IPS-18a (cell line): ENCODE results near the gene SIPA1L3.

Source experiments
- H3K27ac ChIP-seq: one replicate; pipeline ENCODE4 v1.5.1; 2013; ENCODE audit warnings: low read length
- H3K27me3 ChIP-seq: one replicate; pipeline ENCODE4 v1.6.1; 2013; ENCODE audit warnings: mild to moderate bottlenecking, low read length; ENCODE audit not compliant: control insufficient read depth, insufficient read depth
- H3K36me3 ChIP-seq: one replicate; pipeline ENCODE4 v1.6.1; 2013; ENCODE audit warnings: low read depth, low read length; ENCODE audit not compliant: control insufficient read depth
- H3K4me1 ChIP-seq: one replicate; pipeline ENCODE4 v1.6.1; 2013; ENCODE audit warnings: low read depth, low read length; ENCODE audit not compliant: control insufficient read depth
- H3K4me3 ChIP-seq: one replicate; pipeline ENCODE4 v1.5.1; 2013; ENCODE audit warnings: low read length
- H3K9ac ChIP-seq: one replicate; pipeline ENCODE4 v1.6.1; 2013; ENCODE audit warnings: mild to moderate bottlenecking, low read length, moderate library complexity
- H3K9me3 ChIP-seq: one replicate; pipeline ENCODE4 v1.6.1; 2013; ENCODE audit warnings: low read depth, low read length; ENCODE audit not compliant: control insufficient read depth

Gene SIPA1L3

GRCh38 chr19:38072776-38073750 is 166.1 kb downstream of the SIPA1L3 start:
- no peaks in the 10 kb centered on the region for H3K36me3 ChIP-seq
- H3K4me3 ChIP-seq: no peak overlapping the region
- no peak overlapping the region for H3K9ac ChIP-seq
- H3K9me3 ChIP-seq: no peaks in the 10 kb centered on the region
- no peak overlapping the region for H3K27ac ChIP-seq
- H3K27me3 ChIP-seq: no peaks in the 10 kb centered on the region
- peaks cover 3% of the 10 kb centered on the region for H3K4me1 ChIP-seq

- no peak overlapping the region for H3K9ac ChIP-seq
- no peaks in the 10 kb centered on the region for H3K36me3 ChIP-seq
- H3K27me3 ChIP-seq: no peaks in the 10 kb centered on the region
- no peaks in the 10 kb centered on the region for H3K9me3 ChIP-seq
- no peak overlapping the region for H3K4me3 ChIP-seq
- H3K27ac ChIP-seq: no peak overlapping the region
- H3K4me1 ChIP-seq: peaks cover 3% of the 10 kb centered on the region
Observed at GRCh38 chr19:38073841-38074685, 167.1 kb downstream of the SIPA1L3 start.

DNA sequence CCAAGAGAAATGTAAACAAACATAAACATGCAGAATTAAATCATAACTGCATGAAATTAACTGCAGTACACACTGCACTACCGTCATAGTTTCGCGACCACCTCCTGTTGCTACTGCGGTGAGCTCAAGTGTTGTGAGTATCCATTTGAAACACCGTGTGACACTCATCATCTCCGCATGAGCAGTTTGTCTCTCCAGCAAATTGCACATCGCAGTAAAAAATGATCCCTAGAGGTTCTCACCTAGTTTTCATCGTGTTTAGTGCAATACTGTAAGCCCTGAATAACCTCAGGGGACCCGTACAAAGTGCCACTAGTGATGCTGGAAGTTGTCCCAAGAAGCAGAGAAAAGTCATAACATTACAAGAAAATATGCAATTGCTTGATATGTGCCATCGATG is 169.3 kb downstream of the SIPA1L3 start:
- Histone ChIP-seq H3K4me1 (peaks cover 12% of the 10 kb centered on the region), H3K36me3 (no peaks in the 10 kb centered on the region), H3K9me3 (no peaks in the 10 kb centered on the region), H3K27me3 (no peaks in the 10 kb centered on the region), H3K4me3 (no peak overlapping the region), H3K27ac (no peak overlapping the region), H3K9ac (no peak overlapping the region)

DNA sequence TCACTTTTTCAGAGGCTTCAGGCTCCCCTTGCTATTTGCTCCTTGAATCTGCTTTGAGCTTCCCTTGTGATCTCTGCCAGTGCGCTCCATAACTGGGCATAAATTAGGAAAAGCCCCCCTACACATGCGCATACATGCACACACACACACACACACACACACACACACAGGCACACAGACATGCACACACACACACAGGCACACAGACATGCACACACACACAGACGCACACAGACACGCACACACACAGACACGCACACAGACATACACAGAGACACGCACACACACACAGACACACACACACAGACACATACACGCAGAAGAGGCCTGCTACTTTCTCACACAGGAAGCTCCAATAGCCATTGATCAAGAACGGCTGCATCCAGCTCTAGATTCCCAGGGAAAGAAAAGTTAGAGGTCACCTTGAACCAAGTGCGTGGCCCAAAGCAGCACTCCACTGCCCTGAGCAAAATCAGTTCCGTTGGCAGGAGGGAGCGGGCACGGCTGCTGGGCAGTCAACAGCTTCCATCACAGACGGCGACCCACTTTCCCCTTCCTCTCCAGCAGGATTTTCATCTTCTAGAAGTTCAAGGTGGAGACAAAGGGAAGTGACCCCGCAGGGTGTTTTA is 171.4 kb downstream of the SIPA1L3 start:
- Histone ChIP-seq H3K27me3 (no peaks in the 10 kb centered on the region), H3K4me3 (no peak overlapping the region), H3K9me3 (no peaks in the 10 kb centered on the region), H3K36me3 (no peaks in the 10 kb centered on the region), H3K27ac (no peak overlapping the region), H3K9ac (no peak overlapping the region), H3K4me1 (peaks cover 12% of the 10 kb centered on the region)

GRCh38 chr19:38079926-38080380 is 172.9 kb downstream of the SIPA1L3 start:
- Histone ChIP-seq H3K9ac (no peak overlapping the region), H3K27me3 (no peaks in the 10 kb centered on the region), H3K9me3 (no peaks in the 10 kb centered on the region), H3K4me3 (no peak overlapping the region), H3K4me1 (peaks cover 12% of the 10 kb centered on the region), H3K36me3 (no peaks in the 10 kb centered on the region), H3K27ac (no peak overlapping the region)

- Histone ChIP-seq H3K9me3 (no peaks in the 10 kb centered on the region), H3K9ac (no peak overlapping the region), H3K27ac (no peak overlapping the region), H3K4me1 (peaks cover 12% of the 10 kb centered on the region), H3K4me3 (no peak overlapping the region), H3K36me3 (no peaks in the 10 kb centered on the region), H3K27me3 (no peaks in the 10 kb centered on the region)
Observed at GRCh38 chr19:38081547-38082255, 174.7 kb downstream of the SIPA1L3 start.

GRCh38 chr19:38082256-38083118 is 175.5 kb downstream of the SIPA1L3 start:
- Histone ChIP-seq H3K4me3 (no peak overlapping the region), H3K9ac (no peak overlapping the region), H3K9me3 (no peaks in the 10 kb centered on the region), H3K27me3 (no peaks in the 10 kb centered on the region), H3K27ac (no peak overlapping the region), H3K4me1 (peaks cover 12% of the 10 kb centered on the region), H3K36me3 (no peaks in the 10 kb centered on the region)

DNA sequence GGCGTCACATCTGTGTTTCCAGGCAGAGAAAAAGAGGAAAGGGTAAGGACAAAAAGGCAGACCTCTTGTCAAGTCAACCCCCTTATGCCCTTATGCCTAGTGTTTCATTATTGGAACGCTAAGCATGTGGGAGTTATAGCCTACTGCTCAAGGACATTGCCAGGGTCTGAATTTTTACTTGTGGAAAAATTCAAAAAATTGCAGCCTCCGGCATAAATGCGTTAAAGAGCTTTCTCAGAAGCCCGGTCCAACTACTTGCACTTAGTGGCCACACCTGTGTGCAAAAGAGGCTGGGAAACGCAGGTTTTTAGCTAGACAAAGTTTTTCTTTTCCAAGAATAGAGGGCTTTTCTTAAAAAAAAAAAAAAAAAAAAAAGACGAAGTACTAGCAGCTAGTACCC is 177.2 kb downstream of the SIPA1L3 start:
- Histone ChIP-seq H3K9ac (no peak overlapping the region), H3K36me3 (no peaks in the 10 kb centered on the region), H3K4me1 (peaks cover 12% of the 10 kb centered on the region), H3K27ac (no peak overlapping the region), H3K27me3 (no peaks in the 10 kb centered on the region), H3K9me3 (no peaks in the 10 kb centered on the region), H3K4me3 (no peak overlapping the region)

- H3K4me3 ChIP-seq: no peak overlapping the region
- no peaks in the 10 kb centered on the region for H3K27me3 ChIP-seq
- no peak overlapping the region for H3K27ac ChIP-seq
- no peaks in the 10 kb centered on the region for H3K36me3 ChIP-seq
- H3K9me3 ChIP-seq: no peaks in the 10 kb centered on the region
- H3K4me1 ChIP-seq: no peaks in the 10 kb centered on the region
- no peak overlapping the region for H3K9ac ChIP-seq
Observed at GRCh38 chr19:38089440-38089839, 182.4 kb downstream of the SIPA1L3 start.

DNA sequence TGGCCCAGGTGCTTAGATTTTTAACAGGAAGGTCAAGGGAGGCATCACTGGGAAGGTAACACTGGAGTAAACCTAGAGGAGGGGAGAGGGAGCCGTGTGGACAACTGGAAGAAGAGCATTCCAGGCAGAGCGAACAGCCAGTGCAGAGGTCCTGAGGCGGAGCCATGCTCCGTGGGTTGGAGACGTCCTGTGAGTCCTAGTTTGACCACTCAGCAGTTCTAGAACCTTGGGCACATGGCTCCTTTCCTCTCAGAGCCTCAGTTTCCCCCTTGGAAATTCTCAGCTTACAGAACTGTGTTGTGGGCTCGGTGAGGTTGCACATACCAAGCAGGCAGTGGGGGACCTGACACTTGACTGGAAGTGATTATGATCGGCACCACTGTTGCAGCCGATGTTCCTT is 186.1 kb downstream of the SIPA1L3 start:
- no peak overlapping the region for H3K4me3 ChIP-seq
- no peaks in the 10 kb centered on the region for H3K27me3 ChIP-seq
- H3K9ac ChIP-seq: no peak overlapping the region
- no peak overlapping the region for H3K27ac ChIP-seq
- no peaks in the 10 kb centered on the region for H3K9me3 ChIP-seq
- no peaks in the 10 kb centered on the region for H3K36me3 ChIP-seq
- peaks cover 4% of the 10 kb centered on the region for H3K4me1 ChIP-seq
